ENCODE data around the gene PPM1H.

The PPM1H gene

DNA sequence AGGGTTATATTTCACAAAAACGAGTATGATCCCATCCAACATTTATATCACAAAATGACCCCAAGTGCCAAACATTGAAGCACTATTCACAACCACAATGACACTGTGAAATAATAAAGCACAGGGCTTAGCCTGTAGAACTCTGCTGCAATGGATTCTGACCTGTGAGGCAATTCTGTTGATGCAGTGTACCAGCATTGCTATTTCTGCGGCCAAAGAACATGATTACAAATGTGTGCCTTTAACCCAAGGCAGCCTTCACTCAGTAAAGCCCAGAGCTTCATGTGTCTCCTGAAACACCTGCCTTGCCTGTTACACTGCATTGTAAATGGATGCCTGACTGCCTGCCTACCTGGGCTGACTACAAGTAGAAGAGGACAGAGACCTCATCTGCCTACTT is 158.0 kb downstream of the PPM1H start:
- Histone ChIP-seq H3K27ac (no peak overlapping the region), H3K36me3 (no peaks in the 10 kb centered on the region), H3K9me3 (no peaks in the 10 kb centered on the region), H3K27me3 (no peaks in the 10 kb centered on the region), H3K4me3 (no peak overlapping the region), H3K4me1 (no peaks in the 10 kb centered on the region)
- TF ChIP-seq CTCF (IDR thresholded peaks at IDR 0.05), result no peak
- no peak for DNase-seq
- intact Hi-C loops (cut with DNase I; ENCODE audit: low total_unique reads), result no loop called here

GRCh38 chr12:62776575-62776974 is 158.4 kb downstream of the PPM1H start:
- no peak for DNase-seq
- intact Hi-C loops (cut with DNase I; ENCODE audit: low total_unique reads), result no loop called here
- Histone ChIP-seq H3K27ac (no peak overlapping the region), H3K9me3 (no peaks in the 10 kb centered on the region), H3K36me3 (no peaks in the 10 kb centered on the region), H3K4me3 (no peak overlapping the region), H3K27me3 (no peaks in the 10 kb centered on the region), H3K4me1 (no peaks in the 10 kb centered on the region)
- TF ChIP-seq CTCF (IDR thresholded peaks at IDR 0.05), result no peak

DNA sequence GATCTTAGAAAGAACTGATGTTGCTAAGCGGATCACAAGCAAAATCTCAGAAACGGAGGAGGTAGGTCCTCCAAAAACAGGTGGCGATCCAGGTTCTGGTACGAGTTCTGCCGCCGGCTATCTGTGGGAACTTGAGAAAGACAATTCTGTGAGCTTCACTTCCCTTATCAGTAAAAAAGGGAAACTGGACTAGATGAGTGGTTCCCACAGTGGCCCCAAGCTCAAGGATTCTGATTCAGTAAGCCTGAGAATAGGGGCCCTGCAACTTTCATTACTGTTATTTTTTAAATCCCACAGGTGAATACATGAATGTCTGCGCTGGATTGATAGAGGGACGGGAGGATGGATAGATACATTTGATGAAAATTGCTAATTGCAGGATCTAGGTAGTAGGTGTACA is 160.2 kb downstream of the PPM1H start:
- no peak overlapping the region for H3K27ac ChIP-seq
- no peak for TF ChIP-seq CTCF (IDR thresholded peaks at IDR 0.05)
- intact Hi-C loops (cut with DNase I; ENCODE audit: low total_unique reads), result no loop called here

GRCh38 chr12:62772416-62772955 is 162.5 kb downstream of the PPM1H start:
- DNase-seq, result no peak
- no peak overlapping the region for H3K4me3 ChIP-seq
- no peaks in the 10 kb centered on the region for H3K36me3 ChIP-seq
- no peaks in the 10 kb centered on the region for H3K4me1 ChIP-seq
- TF ChIP-seq CTCF (IDR thresholded peaks at IDR 0.05), result no peak
- H3K27me3 ChIP-seq, result no peaks in the 10 kb centered on the region
- H3K9me3 ChIP-seq, result no peaks in the 10 kb centered on the region
- intact Hi-C loops (cut with DNase I; ENCODE audit: low total_unique reads), result no loop called here
- no peak overlapping the region for H3K27ac ChIP-seq

More for the DNA sequence above, 160.2 kb downstream of the PPM1H start:
- no peaks in the 10 kb centered on the region for H3K4me1 ChIP-seq
- H3K27me3 ChIP-seq, result no peaks in the 10 kb centered on the region
- H3K4me3 ChIP-seq, result no peak overlapping the region
- DNase-seq, result no peak
- no peaks in the 10 kb centered on the region for H3K9me3 ChIP-seq
- no peaks in the 10 kb centered on the region for H3K36me3 ChIP-seq

DNA sequence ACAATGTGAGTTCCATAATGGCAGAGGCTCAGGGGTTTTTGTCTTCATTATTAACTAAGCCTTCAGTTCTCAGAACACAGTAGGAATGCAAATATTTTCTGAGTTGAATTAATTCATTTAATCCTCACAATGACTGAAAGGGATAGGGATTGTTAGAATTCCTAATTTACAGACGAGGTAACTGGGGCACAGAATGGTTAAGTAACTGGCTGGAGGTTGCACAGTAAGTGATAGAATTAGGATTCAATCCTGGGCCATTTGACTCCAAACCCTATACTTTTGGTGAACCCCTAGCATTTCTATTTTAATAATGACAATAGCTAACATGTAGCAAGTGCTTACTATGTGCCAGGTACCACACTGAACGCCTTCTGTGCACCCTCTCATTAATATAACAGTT is 163.1 kb downstream of the PPM1H start:
- Histone ChIP-seq H3K4me1 (no peaks in the 10 kb centered on the region), H3K27me3 (no peaks in the 10 kb centered on the region), H3K4me3 (no peak overlapping the region), H3K27ac (no peak overlapping the region), H3K9me3 (no peaks in the 10 kb centered on the region), H3K36me3 (no peaks in the 10 kb centered on the region)
- TF ChIP-seq CTCF (IDR thresholded peaks at IDR 0.05), result no peak
- DNase-seq, result no peak
- intact Hi-C loops (cut with DNase I; ENCODE audit: low total_unique reads), result no loop called here

DNA sequence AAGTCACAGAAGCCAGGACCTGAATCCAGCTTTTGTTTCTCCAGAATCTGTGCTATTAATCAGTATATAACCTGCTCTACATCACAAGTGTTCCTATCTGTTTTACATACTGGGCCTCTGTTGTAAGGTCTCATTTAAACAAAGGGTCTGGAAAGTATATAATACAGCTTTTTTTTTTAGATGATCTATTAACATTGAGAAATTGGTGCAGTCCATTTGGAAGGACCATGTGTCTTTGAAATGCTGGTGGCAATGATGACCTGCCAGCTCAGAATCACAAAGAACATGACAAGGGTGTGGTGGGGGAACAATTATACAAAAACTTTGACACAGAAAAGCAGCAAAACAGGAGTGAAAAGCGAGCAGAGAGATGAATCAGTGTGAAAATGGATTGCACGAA is 164.6 kb downstream of the PPM1H start:
- Histone ChIP-seq H3K9me3 (no peaks in the 10 kb centered on the region), H3K27ac (no peak overlapping the region), H3K27me3 (no peaks in the 10 kb centered on the region), H3K36me3 (no peaks in the 10 kb centered on the region), H3K4me1 (no peaks in the 10 kb centered on the region), H3K4me3 (no peak overlapping the region)
- no peak for DNase-seq
- intact Hi-C loops (cut with DNase I; ENCODE audit: low total_unique reads), result no loop called here
- no peak for TF ChIP-seq CTCF (IDR thresholded peaks at IDR 0.05)
